Measurements from ENCODE around the gene SMG9.

Gene SMG9

GRCh38 chr19:43720936-43721335, 33.8 kb downstream of the SMG9 start:
- DNase-seq: no peak

GRCh38 chr19:43719918-43720317, 34.8 kb downstream of the SMG9 start:
- DNase-seq: no peak

GRCh38 chr19:43719378-43719868, 35.3 kb downstream of the SMG9 start:
- DNase-seq: no peak

GRCh38 chr19:43718627-43719377, 36.0 kb downstream of the SMG9 start:
- no peak for DNase-seq

GRCh38 chr19:43715776-43716175, 39.0 kb downstream of the SMG9 start, which contains the start of gene IRGC:
Gene IRGC (plus strand): TSS chr19:43716076. CDS start chr19:43718559, 2,483 bp downstream.
- DNase-seq: no peak

- DNase-seq: no peak
Measured at GRCh38 chr19:43713208-43713607, 41.6 kb downstream of the SMG9 start.

- no peak for DNase-seq
Measured at GRCh38 chr19:43711751-43712355, 42.9 kb downstream of the SMG9 start.

GRCh38 chr19:43708716-43709115, 46.0 kb downstream of the SMG9 start:
- no peak for DNase-seq

GRCh38 chr19:43707158-43707712, 47.5 kb downstream of the SMG9 start:
- no peak for DNase-seq

GRCh38 chr19:43705729-43706128, 49.0 kb downstream of the SMG9 start:
- no peak for DNase-seq

- no peak for DNase-seq
Measured at GRCh38 chr19:43704002-43704705, 50.6 kb downstream of the SMG9 start.

- no peak for DNase-seq
Measured at GRCh38 chr19:43700395-43701000, 54.3 kb downstream of the SMG9 start.

- no peak for DNase-seq
Measured at GRCh38 chr19:43699506-43700394, 55.0 kb downstream of the SMG9 start.

GRCh38 chr19:43697295-43697694, 57.5 kb downstream of the SMG9 start:
- DNase-seq: no peak

GRCh38 chr19:43695985-43696704, 58.6 kb downstream of the SMG9 start:
- DNase-seq: no peak

GRCh38 chr19:43694553-43694952, 60.2 kb downstream of the SMG9 start:
- no peak for DNase-seq

- no peak for DNase-seq
Measured at GRCh38 chr19:43692877-43693276, 61.9 kb downstream of the SMG9 start.

GRCh38 chr19:43692385-43692784, 62.4 kb downstream of the SMG9 start:
- DNase-seq: no peak

- DNase-seq: no peak
Measured at GRCh38 chr19:43691755-43692154, 63.0 kb downstream of the SMG9 start.

GRCh38 chr19:43690890-43691289, 63.9 kb downstream of the SMG9 start:
- DNase-seq: no peak

- DNase-seq: no peak
Measured at GRCh38 chr19:43690444-43690843, 64.3 kb downstream of the SMG9 start.
